Measurements from ENCODE around the gene LRG1. TPM values are rescaled to one million over a fixed set of nuclear protein-coding genes. Genes with fewer than 3 reads are reported as not detected.
"Not testable (repeated sequence)": the region's sequence is repeated elsewhere in the genome, so short reads cannot be mapped to it uniquely, and the experiment has no call there.

The LRG1 gene
- total RNA-seq, 1 experiment from 2014 or later, result 0.81 TPM

GRCh38 chr19:4567584-4568071 is 27.8 kb upstream of the LRG1 start (continued):
- TF ChIP-seq NFATC4 (CRISPR knock-in tag; IDR thresholded peaks at IDR 0.05), result peak; percentile 44; the same call in 1 of the 2 replicates
- no peak for TF ChIP-seq FOXK1 (CRISPR knock-in tag; IDR thresholded peaks at IDR 0.05)
- TF ChIP-seq GTF2I (CRISPR knock-in tag; conservative IDR thresholded peaks at IDR 0.05), result peak; percentile 99
- TF ChIP-seq GRHL2 (CRISPR knock-in tag; IDR thresholded peaks at IDR 0.05; ENCODE audit: insufficient replicate concordance, severe bottlenecking), result no peak
- 0 out of 2 replicates have a peak, but pooled peaks have one; percentile 77 for TF ChIP-seq EMX1 (CRISPR knock-in tag; IDR thresholded peaks at IDR 0.05)
- no peak for TF ChIP-seq SMAD4 (CRISPR knock-in tag; IDR thresholded peaks at IDR 0.05)
- no peak for TF ChIP-seq JUN (CRISPR knock-in tag; IDR thresholded peaks at IDR 0.05)
- TF ChIP-seq ZNF416 (CRISPR knock-in tag; IDR thresholded peaks at IDR 0.05), result no peak
- TF ChIP-seq PRRX2 (CRISPR knock-in tag; IDR thresholded peaks at IDR 0.05), result 0 out of 2 replicates have a peak, but pooled peaks have one; percentile 64
- no peak for TF ChIP-seq FOXP4 (CRISPR knock-in tag; IDR thresholded peaks at IDR 0.05)
- TF ChIP-seq USF2 (CRISPR knock-in tag; IDR thresholded peaks at IDR 0.05), result no peak
- TF ChIP-seq ATF1 (CRISPR knock-in tag; IDR thresholded peaks at IDR 0.05), result no peak
- TF ChIP-seq NR1H2 (CRISPR knock-in tag; IDR thresholded peaks at IDR 0.05), result no peak
- no peak for TF ChIP-seq SMAD3 (CRISPR knock-in tag; IDR thresholded peaks at IDR 0.05; ENCODE audit: borderline replicate concordance)
- 0 out of 2 replicates have a peak, but pooled peaks have one; percentile 27 for TF ChIP-seq USF1 (CRISPR knock-in tag; IDR thresholded peaks at IDR 0.05)
- TF ChIP-seq ARID4B (CRISPR knock-in tag; IDR thresholded peaks at IDR 0.05; ENCODE audit: borderline replicate concordance), result no peak

- Mint-ChIP-seq H3K4me1 (peaks cover 2% of the 10 kb centered on the region; the same call in 1 of the 2 replicates), H3K9me3 (no peaks in the 10 kb centered on the region), H3K27me3 (ENCODE audit: low read depth) (no peaks in the 10 kb centered on the region), H3K27ac (no peak overlapping the region), H3K4me3 (no peak overlapping the region), H3K36me3 (no peaks in the 10 kb centered on the region)
- ChIA-PET POLR2A (no interaction called here), CTCF (interaction anchor here (0.7 to 14.6 kb wide), 25 partner anchors 8 to 85 kb away, joined by 3 to 217 read pairs (median 9); partner anchors contain the start of genes PLIN4 and PLIN5)
- DNase-seq (ENCODE audit: low spot score) (no peak), ATAC-seq (no peak)
- TF ChIP-seq ZBTB43 (CRISPR knock-in tag; IDR thresholded peaks at IDR 0.05) (no peak), SMAD4 (CRISPR knock-in tag; IDR thresholded peaks at IDR 0.05) (no peak), KAT7 (CRISPR knock-in tag; IDR thresholded peaks at IDR 0.05; ENCODE audit: borderline replicate concordance) (no peak), NR1H2 (CRISPR knock-in tag; IDR thresholded peaks at IDR 0.05) (no peak)
Measured at GRCh38 chr19:4566402-4567051, 26.7 kb upstream of the LRG1 start.

- CTCF ChIA-PET; H3K9me3 Mint-ChIP-seq; H3K27ac Mint-ChIP-seq; ATAC-seq; DNase-seq (ENCODE audit: low spot score); H3K27me3 Mint-ChIP-seq (ENCODE audit: low read depth); H3K4me3 Mint-ChIP-seq; H3K36me3 Mint-ChIP-seq; H3K4me1 Mint-ChIP-seq: not testable (repeated sequence)
- POLR2A ChIA-PET, result interaction anchor here (0.6 kb wide), 1 partner anchor 227 kb away, joined by 4 read pairs; no protein-coding TSS in a partner anchor
Measured at GRCh38 chr19:4563562-4563961, 23.7 kb upstream of the LRG1 start.

GRCh38 chr19:4562085-4562484 is 22.2 kb upstream of the LRG1 start:
- H3K27ac Mint-ChIP-seq; ATAC-seq; POLR2A ChIA-PET; H3K27me3 Mint-ChIP-seq (ENCODE audit: low read depth); H3K9me3 Mint-ChIP-seq; H3K4me1 Mint-ChIP-seq; H3K4me3 Mint-ChIP-seq; H3K36me3 Mint-ChIP-seq; DNase-seq (ENCODE audit: low spot score): not testable (repeated sequence)
- CTCF ChIA-PET, result interaction anchor here (0.6 to 1.4 kb wide), 3 partner anchors 18 to 162 kb away, joined by 3 read pairs; no protein-coding TSS in a partner anchor

Data from WTC11 (cell line).